Mammary epithelial cell (primary cell): ENCODE results near the gene PDLIM7.

Experiments used
- CTCF ChIP-seq, 2 donors: IDR thresholded peaks in 1 of 2; conservative IDR thresholded peaks in 1 of 2; 2 replicates each; pipeline ENCODE4 v1.5.1; 2011 to 2012; ENCODE audit warnings: inconsistent platforms in 2 of 2, low read length in 2 of 2, mild to moderate bottlenecking in 2 of 2, control low read depth in 1 of 2, low read depth in 1 of 2; ENCODE audit not compliant: insufficient read depth in 1 of 2; ENCODE audit errors: extremely low read depth in 1 of 2
- EZH2 ChIP-seq: IDR thresholded peaks from 2 replicates; pipeline ENCODE4 v1.6.1; 2012; ENCODE audit warnings: low read length, inconsistent platforms, borderline replicate concordance

- no peak for TF ChIP-seq CTCF (conservative IDR thresholded peaks at IDR 0.05 in 1 of 2, IDR thresholded peaks at IDR 0.05 in 1 of 2; ENCODE audit: extremely low read depth in 1 of 2, insufficient read depth in 1 of 2, low read depth in 1 of 2, low read length in 2 of 2)
- TF ChIP-seq EZH2: no peak
These were observed 6.4 kb downstream of the PDLIM7 start for GRCh38 chr5:177490992-177491391.
